HG03342 (cell line): ENCODE data around the gene KLRF2.

Experiments used
- ATAC-seq: cut with Tn5 transposase; IDR thresholded peaks from one replicate; pipeline ENCODE4 v1.9.1; 2021; ENCODE audit warnings: mild to moderate bottlenecking, moderate library complexity; ENCODE audit not compliant: unreplicated experiment

The KLRF2 gene

GRCh38 chr12:9883175-9883574 lies 1.9 kb downstream of the KLRF2 start:
- ATAC-seq: no peak

- no peak for ATAC-seq
Measured at GRCh38 chr12:9888665-9889273, 7.5 kb downstream of the KLRF2 start.

DNA sequence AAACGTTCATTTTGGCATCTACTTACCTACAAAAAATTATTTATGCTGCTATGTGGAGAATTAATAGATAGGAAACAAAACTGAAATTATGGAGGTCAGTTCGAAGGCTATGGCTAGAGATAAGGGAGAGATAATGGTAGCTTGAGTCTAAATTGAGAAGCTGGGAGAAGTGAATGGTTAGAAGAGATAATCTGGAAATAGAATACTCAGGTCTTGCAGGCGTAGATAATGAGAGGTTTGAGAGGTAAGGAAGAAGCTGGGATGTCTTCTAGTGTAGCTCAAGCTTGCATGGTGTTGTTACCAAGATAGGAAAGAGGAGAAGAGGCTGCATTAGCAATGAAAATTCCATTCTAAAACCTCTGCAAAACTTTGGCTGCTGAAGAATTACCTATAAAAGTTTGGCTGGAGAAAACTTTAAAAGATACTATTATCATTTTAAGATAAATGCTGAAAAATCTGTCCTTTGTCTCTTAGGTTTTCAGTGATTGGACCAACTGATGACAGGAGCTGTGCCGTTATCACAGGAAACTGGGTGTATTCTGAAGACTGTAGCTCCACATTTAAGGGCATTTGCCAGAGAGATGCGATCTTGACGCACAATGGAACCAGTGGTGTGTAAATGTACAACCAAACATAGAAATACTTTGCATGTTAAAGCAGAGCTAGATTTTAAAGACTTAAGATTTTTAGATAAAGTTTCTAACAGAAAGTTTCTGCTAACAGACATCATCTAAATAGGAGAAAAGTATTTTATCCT lies 14.1 kb downstream of the KLRF2 start:
- no peak for ATAC-seq

DNA sequence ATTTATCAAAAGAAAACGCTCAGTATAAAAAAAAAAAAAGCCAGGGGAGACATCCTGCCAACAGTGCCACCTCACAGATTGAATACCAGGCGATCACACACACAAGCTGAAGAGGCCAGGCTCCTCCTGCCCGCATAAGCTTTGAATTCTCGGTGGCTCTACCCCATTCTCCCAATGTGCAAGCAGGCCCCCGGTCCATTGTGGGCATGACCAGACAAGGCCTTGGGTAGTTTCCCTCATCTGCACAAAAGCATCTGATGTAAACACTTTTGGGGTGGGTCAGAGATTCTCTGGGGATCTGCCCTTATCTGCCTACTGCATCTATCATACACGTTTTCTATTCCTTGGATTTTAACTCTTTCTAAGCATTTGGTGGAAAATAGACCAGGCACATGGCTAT lies 16.2 kb downstream of the KLRF2 start:
- no peak for ATAC-seq

GRCh38 chr12:9899209-9899608 lies 17.9 kb downstream of the KLRF2 start:
- ATAC-seq: no peak

DNA sequence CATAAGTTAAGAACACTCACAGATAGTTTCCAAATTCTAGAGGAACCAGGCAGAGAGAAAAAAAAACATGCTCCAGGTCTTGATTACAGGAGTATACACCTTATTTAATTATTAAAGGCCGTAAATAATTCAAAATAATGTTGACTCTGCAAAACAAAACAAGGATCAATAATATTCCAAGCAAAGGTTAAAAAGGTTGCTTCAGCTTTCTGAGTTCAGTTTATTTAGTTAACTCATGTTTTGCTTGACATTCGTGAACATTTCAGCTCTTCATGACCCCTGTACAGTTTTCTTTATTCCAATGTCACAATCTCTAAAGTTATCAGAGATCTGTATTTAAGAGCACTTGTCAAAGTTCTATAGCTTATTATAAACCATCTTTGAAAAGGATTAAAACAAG lies 19.6 kb downstream of the KLRF2 start:
- no peak for ATAC-seq

GRCh38 chr12:9902539-9903228 lies 21.4 kb downstream of the KLRF2 start:
- ATAC-seq: no peak

DNA sequence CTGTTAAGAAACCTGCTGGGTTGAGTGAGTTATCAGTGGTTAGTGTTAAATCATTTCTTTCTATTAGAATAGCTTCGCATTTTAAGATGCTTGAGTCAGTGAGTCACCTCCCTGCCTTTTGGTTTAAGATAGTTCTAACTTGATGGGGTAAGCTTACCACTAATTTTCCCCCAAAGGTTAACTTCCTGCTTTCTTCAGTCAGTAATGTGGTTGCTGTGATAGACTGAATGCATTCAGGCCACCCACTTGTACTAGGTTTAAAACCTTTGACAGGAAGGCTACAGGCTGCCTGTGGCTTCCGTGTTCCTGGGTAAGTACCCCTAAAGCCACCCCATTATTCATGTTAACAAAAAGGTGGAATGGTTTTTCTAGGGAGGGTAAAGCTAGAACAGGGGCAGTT lies 25.6 kb downstream of the KLRF2 start:
- ATAC-seq: no peak

GRCh38 chr12:9907769-9908168 lies 26.5 kb downstream of the KLRF2 start:
- ATAC-seq: no peak

GRCh38 chr12:9908350-9908749 lies 27.1 kb downstream of the KLRF2 start:
- ATAC-seq: no peak

- ATAC-seq: no peak
Measured at GRCh38 chr12:9909724-9910123, 28.4 kb downstream of the KLRF2 start.

DNA sequence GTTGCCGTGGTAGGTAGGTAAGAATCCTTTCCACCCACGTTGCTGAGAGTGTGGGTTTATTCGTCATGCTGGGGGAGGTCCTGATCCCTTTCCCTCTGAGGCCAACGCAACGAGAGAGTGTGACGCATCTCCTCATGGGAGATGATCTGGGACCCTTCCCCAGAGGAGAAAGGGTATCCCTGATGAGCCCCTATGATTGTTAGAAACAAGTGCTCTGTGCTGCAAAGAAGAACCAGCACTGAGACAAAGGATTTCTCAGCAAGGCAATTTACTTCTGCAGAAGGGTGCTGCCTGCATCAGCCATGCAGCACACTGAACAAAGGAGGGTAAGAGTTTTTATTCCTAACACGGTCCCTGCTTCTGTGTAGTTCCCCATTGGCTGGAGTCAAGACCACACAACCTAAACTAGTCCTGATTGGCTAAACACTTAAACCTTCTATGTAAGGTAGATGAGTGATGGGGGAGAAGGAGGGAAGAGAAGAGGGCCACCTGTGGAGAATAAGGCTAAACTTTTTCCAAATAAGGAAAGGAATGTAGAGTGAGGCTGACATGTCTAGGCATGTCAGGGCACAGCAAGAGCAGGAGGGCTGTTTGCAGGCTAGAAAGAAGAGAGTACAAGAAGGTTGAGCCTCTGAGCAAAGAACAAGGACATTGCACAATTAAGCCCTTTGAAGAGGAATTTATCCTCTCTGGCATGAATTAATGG lies 29.6 kb downstream of the KLRF2 start:
- ATAC-seq: no peak

- no peak for ATAC-seq
Measured at GRCh38 chr12:9911708-9912107, 30.4 kb downstream of the KLRF2 start.

GRCh38 chr12:9919443-9919842 lies 38.2 kb downstream of the KLRF2 start:
- ATAC-seq: no peak

DNA sequence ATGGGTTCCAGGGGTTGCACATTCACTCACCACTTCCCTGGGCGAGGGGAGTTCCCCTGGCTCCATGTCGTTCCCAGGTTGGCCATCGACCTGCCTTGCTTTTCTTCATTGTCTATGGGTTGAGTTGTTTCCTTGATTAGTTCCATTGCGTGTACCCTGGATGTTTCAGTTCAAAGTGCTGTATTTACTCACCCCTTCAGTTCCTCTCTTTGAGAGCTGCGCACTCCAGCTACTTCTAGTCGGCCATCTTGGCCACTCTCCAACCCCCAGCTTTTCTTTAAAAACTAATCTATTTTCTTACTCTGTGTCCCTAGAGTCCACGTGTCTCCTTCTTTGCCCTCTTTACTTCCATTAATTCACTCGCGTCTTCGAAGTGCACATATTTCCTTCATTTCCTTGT lies 39.2 kb downstream of the KLRF2 start:
- ATAC-seq: no peak

- ATAC-seq: no peak
Measured at GRCh38 chr12:9922429-9922828, 41.1 kb downstream of the KLRF2 start.

GRCh38 chr12:9925705-9926393 lies 44.6 kb downstream of the KLRF2 start:
- ATAC-seq: no peak

DNA sequence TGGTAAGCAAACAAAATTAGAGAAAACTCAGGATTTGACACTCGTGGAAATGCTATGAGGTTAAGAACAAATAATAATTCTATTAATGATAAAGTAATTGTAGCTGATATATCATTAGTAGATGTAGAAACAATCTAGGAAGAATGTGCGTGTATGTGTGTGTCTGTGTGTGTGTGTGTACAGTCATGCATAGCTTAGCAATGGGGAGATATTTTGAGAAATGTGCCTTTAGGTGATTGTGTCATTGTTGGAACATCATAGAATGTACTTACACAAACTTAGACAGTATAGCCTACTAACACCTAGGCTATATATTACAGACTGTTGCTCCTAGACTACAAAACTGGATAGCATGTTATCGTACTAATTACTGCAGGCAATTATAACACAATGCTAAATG lies 45.6 kb downstream of the KLRF2 start:
- ATAC-seq: no peak

- ATAC-seq: no peak
Measured at GRCh38 chr12:9928607-9929006, 47.3 kb downstream of the KLRF2 start.

GRCh38 chr12:9931245-9931644 lies 50.0 kb downstream of the KLRF2 start:
- no peak for ATAC-seq

DNA sequence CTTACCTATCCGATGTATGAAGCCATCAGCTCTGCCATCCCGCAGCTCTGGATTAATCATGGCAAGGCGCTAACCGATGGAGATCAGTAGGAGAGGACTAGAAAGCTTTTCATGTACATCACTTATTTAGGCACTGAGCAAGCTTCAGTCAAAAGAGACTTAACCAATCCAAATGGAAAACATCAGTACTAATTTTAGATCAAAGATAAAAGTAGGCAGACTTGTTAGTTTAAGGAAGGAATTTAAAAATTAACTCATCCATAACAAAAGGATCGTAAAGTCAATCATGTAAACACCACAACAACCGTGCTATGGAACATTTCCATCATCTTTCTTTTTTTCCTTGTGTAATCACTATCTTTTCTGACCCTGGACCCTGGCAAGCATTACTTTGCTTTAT lies 51.0 kb downstream of the KLRF2 start, which contains the start of gene CLEC2A:
Gene CLEC2A (minus strand): TSS at position 101 of the 400 bp plus-strand sequence. CDS start 41 bp downstream, at position 60.
- ATAC-seq: no peak
